ENCODE results near the gene PLB1. TPM values are rescaled to one million over a fixed set of nuclear protein-coding genes. Genes with fewer than 3 reads are reported as not detected.

PLB1 gene
- total and polyA plus RNA-seq, 2 donors (not counting 1 experiment from before 2014, with no cell fraction given), result 0.25 to 0.51 TPM

DNA sequence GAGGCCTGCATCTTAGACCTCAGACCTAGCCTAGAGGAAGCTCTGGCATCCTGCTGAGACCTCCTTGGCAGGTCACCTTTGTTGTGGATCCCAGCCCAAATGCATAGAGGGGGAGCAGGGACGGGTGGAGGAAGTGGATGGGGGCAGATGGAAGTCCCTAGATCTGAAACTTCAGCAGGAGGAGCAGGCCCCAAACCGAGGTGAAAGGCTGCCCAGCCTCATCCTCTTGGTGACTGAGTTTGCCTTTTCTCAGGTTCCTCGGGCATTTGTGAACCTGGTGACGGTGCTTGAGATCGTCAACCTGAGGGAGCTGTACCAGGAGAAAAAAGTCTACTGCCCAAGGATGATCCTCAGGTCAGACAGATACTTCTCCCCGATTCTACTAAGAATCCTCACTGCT lies 86.3 kb downstream of the PLB1 start:
- POLR2A ChIA-PET, result no interaction called here

GRCh38 chr2:28582595-28582994 lies 86.7 kb downstream of the PLB1 start:
- H3K27me3 Mint-ChIP-seq, result no peaks in the 10 kb centered on the region
- CTCF ChIA-PET, result no interaction called here
- POLR2A ChIA-PET, result no interaction called here

More for the DNA sequence above, 86.3 kb downstream of the PLB1 start:
- Mint-ChIP-seq H3K4me1 (no peaks in the 10 kb centered on the region), H3K4me3 (no peak overlapping the region), H3K27ac (no peak overlapping the region), H3K27me3 (no peaks in the 10 kb centered on the region), H3K9me3 (ENCODE audit: insufficient read depth) (no peaks in the 10 kb centered on the region)
- ATAC-seq (ENCODE audit: low read depth), result no peak
- no peaks in the 10 kb centered on the region for H4K20me1 ChIP-seq (ENCODE audit: control insufficient read depth, insufficient read depth, low read length, poor library complexity, severe bottlenecking)
- TF ChIP-seq CTCF (IDR thresholded peaks at IDR 0.05) (no peak), EZH2 (IDR thresholded peaks at IDR 0.05; ENCODE audit: borderline replicate concordance, insufficient read depth, low read depth, low read length, poor library complexity, severe bottlenecking) (no peak)
- H3K27ac ChIP-seq (ENCODE audit: low read length in 2 of 2), result no peak overlapping the region
- no peaks in the 10 kb centered on the region for H3K36me3 ChIP-seq (replicated peaks in 1 of 2; ENCODE audit: control extremely low read depth in 1 of 2, control insufficient read depth in 1 of 2, extremely low read depth in 1 of 2, insufficient read depth in 2 of 2, low read length in 1 of 2)
- peaks cover 0 to 2% (median 0%) of the 10 kb centered on the region in 4 experiments for H3K27me3 ChIP-seq (replicated peaks in 1 of 4; ENCODE audit: control extremely low read depth in 1 of 4, control insufficient read depth in 3 of 4, insufficient read depth in 4 of 4, low read length in 3 of 4)
- DNase-seq, result no peak
- no peak overlapping the region for H3K4me3 ChIP-seq (ENCODE audit: control extremely low read depth in 1 of 5, extremely low read depth in 1 of 5, insufficient read depth in 1 of 5, low read depth in 2 of 5, low read length in 4 of 5)
- WGBS (ENCODE audit: insufficient coverage), result 74% methylated on average over 5 of the region's 6 CpGs
- no peak overlapping the region for H3K4me2 ChIP-seq (replicated peaks; ENCODE audit: low read depth, low read length, poor library complexity, severe bottlenecking)
- intact Hi-C loops (cut with micrococcal nuclease), result no loop called here
- CTCF ChIA-PET, result no interaction called here
- H3K9me3 ChIP-seq (ENCODE audit: control extremely low read depth in 1 of 3, control insufficient read depth in 2 of 3, insufficient read depth in 1 of 3, low read length in 2 of 3), result no peaks in the 10 kb centered on the region
- H3K9ac ChIP-seq (ENCODE audit: low read length), result no peak overlapping the region
- peaks cover 0 to 3% of the 10 kb centered on the region in 2 donors for H3K4me1 ChIP-seq (ENCODE audit: control insufficient read depth in 2 of 2, insufficient read depth in 2 of 2, low read length in 2 of 2)
- H3K79me2 ChIP-seq (ENCODE audit: control insufficient read depth, insufficient read depth, low read length), result no peaks in the 10 kb centered on the region
- H2AFZ ChIP-seq (ENCODE audit: insufficient read depth, low read depth, low read length, poor library complexity, severe bottlenecking), result no peak overlapping the region

More at GRCh38 chr2:28582595-28582994, 86.7 kb downstream of the PLB1 start:
- no peak for DNase-seq
- no peaks in the 10 kb centered on the region for H3K36me3 ChIP-seq (replicated peaks in 1 of 2; ENCODE audit: control extremely low read depth in 1 of 2, control insufficient read depth in 1 of 2, extremely low read depth in 1 of 2, insufficient read depth in 2 of 2, low read length in 1 of 2)
- H3K27ac Mint-ChIP-seq, result no peak overlapping the region
- no peaks in the 10 kb centered on the region for H3K79me2 ChIP-seq (ENCODE audit: control insufficient read depth, insufficient read depth, low read length)
- intact Hi-C loops (cut with micrococcal nuclease), result no loop called here
- H3K4me2 ChIP-seq (replicated peaks; ENCODE audit: low read depth, low read length, poor library complexity, severe bottlenecking), result no peak overlapping the region
- 89% methylated on average over 4 of the region's 5 CpGs for WGBS (ENCODE audit: insufficient coverage)
- peaks cover 0 to 3% of the 10 kb centered on the region in 2 donors for H3K4me1 ChIP-seq (ENCODE audit: control insufficient read depth in 2 of 2, insufficient read depth in 2 of 2, low read length in 2 of 2)
- no peaks in the 10 kb centered on the region for H4K20me1 ChIP-seq (ENCODE audit: control insufficient read depth, insufficient read depth, low read length, poor library complexity, severe bottlenecking)
- no peak overlapping the region for H2AFZ ChIP-seq (ENCODE audit: insufficient read depth, low read depth, low read length, poor library complexity, severe bottlenecking)
- no peaks in the 10 kb centered on the region for H3K4me1 Mint-ChIP-seq
- no peak overlapping the region for H3K9ac ChIP-seq (ENCODE audit: low read length)
- no peaks in the 10 kb centered on the region for H3K9me3 Mint-ChIP-seq (ENCODE audit: insufficient read depth)
- TF ChIP-seq CTCF (IDR thresholded peaks at IDR 0.05), result no peak
- TF ChIP-seq EZH2 (IDR thresholded peaks at IDR 0.05; ENCODE audit: borderline replicate concordance, insufficient read depth, low read depth, low read length, poor library complexity, severe bottlenecking), result no peak
- no peak overlapping the region for H3K27ac ChIP-seq (ENCODE audit: low read length in 2 of 2)
- no peak overlapping the region for H3K4me3 Mint-ChIP-seq
- H3K9me3 ChIP-seq (ENCODE audit: control extremely low read depth in 1 of 3, control insufficient read depth in 2 of 3, insufficient read depth in 1 of 3, low read length in 2 of 3), result no peaks in the 10 kb centered on the region
- H3K27me3 ChIP-seq (replicated peaks in 1 of 4; ENCODE audit: control extremely low read depth in 1 of 4, control insufficient read depth in 3 of 4, insufficient read depth in 4 of 4, low read length in 3 of 4), result peaks cover 0 to 3% (median 0%) of the 10 kb centered on the region in 4 experiments
- H3K4me3 ChIP-seq (ENCODE audit: control extremely low read depth in 1 of 5, extremely low read depth in 1 of 5, insufficient read depth in 1 of 5, low read depth in 2 of 5, low read length in 4 of 5), result no peak overlapping the region
- ATAC-seq (ENCODE audit: low read depth), result no peak
